ENCODE results near the gene ITSN2. TPM values are rescaled to one million over a fixed set of nuclear protein-coding genes. Genes with fewer than 3 reads are reported as not detected.

The ITSN2 gene
- total RNA-seq, 1 donor from 2014 or later = 10.4 TPM

GRCh38 chr2:24228470-24228869 is 131.9 kb downstream of the ITSN2 start:
- no peak overlapping the region for H3K4me3 ChIP-seq
- Mint-ChIP-seq H3K27ac (no peak overlapping the region), H3K4me1 (peaks cover 19% of the 10 kb centered on the region), H3K27me3 (ENCODE audit: insufficient read depth, low read depth) (no peaks in the 10 kb centered on the region), H3K36me3 (no peaks in the 10 kb centered on the region), H3K4me3 (no peak overlapping the region), H3K9me3 (no peaks in the 10 kb centered on the region)
- no peak for DNase-seq (ENCODE audit: low spot score)
- no peaks in the 10 kb centered on the region for H3K9me3 ChIP-seq (ENCODE audit: low read depth)
- no peak overlapping the region for H3K4me2 ChIP-seq
- H3K4me1 ChIP-seq = peaks cover 5% of the 10 kb centered on the region
- H2AFZ ChIP-seq (replicated peaks) = no peak overlapping the region
- no peak overlapping the region for H3K27ac ChIP-seq
- H3K79me2 ChIP-seq (ENCODE audit: low read depth) = no peaks in the 10 kb centered on the region
- no peaks in the 10 kb centered on the region for H3F3A ChIP-seq (ENCODE audit: low read depth)
- H3K27me3 ChIP-seq = no peaks in the 10 kb centered on the region
- TF ChIP-seq EZH2phosphoT487 (IDR thresholded peaks at IDR 0.05) = no peak
- TF ChIP-seq, protein P1, sequence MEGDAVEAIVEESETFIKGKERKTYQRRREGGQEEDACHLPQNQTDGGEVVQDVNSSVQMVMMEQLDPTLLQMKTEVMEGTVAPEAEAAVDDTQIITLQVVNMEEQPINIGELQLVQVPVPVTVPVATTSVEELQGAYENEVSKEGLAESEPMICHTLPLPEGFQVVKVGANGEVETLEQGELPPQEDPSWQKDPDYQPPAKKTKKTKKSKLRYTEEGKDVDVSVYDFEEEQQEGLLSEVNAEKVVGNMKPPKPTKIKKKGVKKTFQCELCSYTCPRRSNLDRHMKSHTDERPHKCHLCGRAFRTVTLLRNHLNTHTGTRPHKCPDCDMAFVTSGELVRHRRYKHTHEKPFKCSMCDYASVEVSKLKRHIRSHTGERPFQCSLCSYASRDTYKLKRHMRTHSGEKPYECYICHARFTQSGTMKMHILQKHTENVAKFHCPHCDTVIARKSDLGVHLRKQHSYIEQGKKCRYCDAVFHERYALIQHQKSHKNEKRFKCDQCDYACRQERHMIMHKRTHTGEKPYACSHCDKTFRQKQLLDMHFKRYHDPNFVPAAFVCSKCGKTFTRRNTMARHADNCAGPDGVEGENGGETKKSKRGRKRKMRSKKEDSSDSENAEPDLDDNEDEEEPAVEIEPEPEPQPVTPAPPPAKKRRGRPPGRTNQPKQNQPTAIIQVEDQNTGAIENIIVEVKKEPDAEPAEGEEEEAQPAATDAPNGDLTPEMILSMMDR (IDR thresholded peaks at IDR 0.05) = peak; percentile 34
- TF ChIP-seq EZH2 (IDR thresholded peaks at IDR 0.05) = no peak
- H3K36me3 ChIP-seq = no peaks in the 10 kb centered on the region
- H3K9ac ChIP-seq = no peak overlapping the region
- H4K20me1 ChIP-seq (ENCODE audit: low read depth) = no peaks in the 10 kb centered on the region

GRCh38 chr2:24225499-24226242 is 134.7 kb downstream of the ITSN2 start:
- Histone ChIP-seq H3K4me2 (no peak overlapping the region), H3F3A (ENCODE audit: low read depth) (no peaks in the 10 kb centered on the region), H3K4me3 (no peak overlapping the region), H3K9ac (no peak overlapping the region), H2AFZ (replicated peaks) (no peak overlapping the region), H3K79me2 (ENCODE audit: low read depth) (no peaks in the 10 kb centered on the region), H3K4me1 (no peaks in the 10 kb centered on the region), H3K27me3 (no peaks in the 10 kb centered on the region), H3K36me3 (no peaks in the 10 kb centered on the region), H3K27ac (no peak overlapping the region), H4K20me1 (ENCODE audit: low read depth) (no peaks in the 10 kb centered on the region), H3K9me3 (ENCODE audit: low read depth) (no peaks in the 10 kb centered on the region)
- Mint-ChIP-seq H3K27me3 (ENCODE audit: insufficient read depth, low read depth) (peaks cover 2% of the 10 kb centered on the region), H3K9me3 (no peaks in the 10 kb centered on the region), H3K27ac (peak overlapping the region; percentile 65), H3K4me3 (peak overlapping the region; percentile 15), H3K36me3 (no peaks in the 10 kb centered on the region), H3K4me1 (peaks cover 24% of the 10 kb centered on the region)
- TF ChIP-seq EZH2phosphoT487 (IDR thresholded peaks at IDR 0.05) (no peak), EZH2 (IDR thresholded peaks at IDR 0.05) (no peak)
- TF ChIP-seq, protein P1 (IDR thresholded peaks at IDR 0.05) = no peak
- DNase-seq (ENCODE audit: low spot score) = no peak

DNA sequence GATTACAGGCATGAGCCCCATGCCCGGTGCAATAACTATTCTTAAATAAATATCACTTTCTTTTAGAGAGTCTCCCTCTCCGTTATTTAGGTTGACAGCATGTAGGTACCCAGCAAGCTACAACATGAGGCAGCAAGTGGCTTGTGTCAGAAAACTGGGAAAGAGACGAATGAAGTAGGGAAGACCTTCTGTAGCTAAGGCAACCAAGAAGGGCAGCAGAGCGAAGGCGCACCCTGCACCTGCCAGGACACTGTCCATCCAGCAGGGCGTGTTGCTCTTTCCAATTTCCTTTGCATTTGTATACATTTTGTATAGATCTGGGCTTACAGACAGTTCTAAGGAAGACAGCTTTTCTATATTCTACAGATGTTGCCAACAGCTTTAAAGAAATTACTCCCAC is 137.4 kb downstream of the ITSN2 start:
- Mint-ChIP-seq H3K4me1 (peaks cover 25% of the 10 kb centered on the region), H3K27ac (no peak overlapping the region), H3K4me3 (no peak overlapping the region), H3K27me3 (ENCODE audit: insufficient read depth, low read depth) (peaks cover 4% of the 10 kb centered on the region), H3K9me3 (no peaks in the 10 kb centered on the region), H3K36me3 (no peaks in the 10 kb centered on the region)
- Histone ChIP-seq H3K36me3 (no peaks in the 10 kb centered on the region), H3K4me3 (no peak overlapping the region), H3F3A (ENCODE audit: low read depth) (no peaks in the 10 kb centered on the region), H3K9ac (no peak overlapping the region), H2AFZ (replicated peaks) (no peak overlapping the region), H4K20me1 (ENCODE audit: low read depth) (no peaks in the 10 kb centered on the region), H3K27me3 (no peaks in the 10 kb centered on the region), H3K9me3 (ENCODE audit: low read depth) (no peaks in the 10 kb centered on the region), H3K4me2 (no peak overlapping the region), H3K79me2 (ENCODE audit: low read depth) (no peaks in the 10 kb centered on the region), H3K4me1 (no peaks in the 10 kb centered on the region), H3K27ac (no peak overlapping the region)
- TF ChIP-seq EZH2phosphoT487 (IDR thresholded peaks at IDR 0.05) (no peak), EZH2 (IDR thresholded peaks at IDR 0.05) (no peak)
- TF ChIP-seq, protein P1 (IDR thresholded peaks at IDR 0.05) = no peak
- DNase-seq (ENCODE audit: low spot score) = no peak

Measured in neural progenitor cell (in vitro differentiated cells).